NCI-H446 (cell line): ENCODE data around the gene SLC22A23.
"Not testable (repeated sequence)": the region's sequence is repeated elsewhere in the genome, so short reads cannot be mapped to it uniquely, and the experiment has no call there.

Experiments used
- DNase-seq, 2 experiments: peaks; one replicate each; lab custom pipeline; 2025; lab: John Stamatoyannopoulos, UW

SLC22A23 gene

GRCh38 chr6:3244003-3244831 lies 212.6 kb downstream of the SLC22A23 start:
- no peak for DNase-seq

- no peak for DNase-seq
These were observed 214.1 kb downstream of the SLC22A23 start for GRCh38 chr6:3242768-3243167.

GRCh38 chr6:3241745-3242144 lies 215.1 kb downstream of the SLC22A23 start:
- not testable (repeated sequence) for DNase-seq

GRCh38 chr6:3240595-3240994 lies 216.3 kb downstream of the SLC22A23 start:
- DNase-seq, result no peak

GRCh38 chr6:3239110-3239830 lies 217.6 kb downstream of the SLC22A23 start:
- DNase-seq, result no peak

GRCh38 chr6:3237761-3238662 lies 218.8 kb downstream of the SLC22A23 start:
- no peak for DNase-seq

- DNase-seq, result no peak
These were observed 220.8 kb downstream of the SLC22A23 start for GRCh38 chr6:3236005-3236404.

DNA sequence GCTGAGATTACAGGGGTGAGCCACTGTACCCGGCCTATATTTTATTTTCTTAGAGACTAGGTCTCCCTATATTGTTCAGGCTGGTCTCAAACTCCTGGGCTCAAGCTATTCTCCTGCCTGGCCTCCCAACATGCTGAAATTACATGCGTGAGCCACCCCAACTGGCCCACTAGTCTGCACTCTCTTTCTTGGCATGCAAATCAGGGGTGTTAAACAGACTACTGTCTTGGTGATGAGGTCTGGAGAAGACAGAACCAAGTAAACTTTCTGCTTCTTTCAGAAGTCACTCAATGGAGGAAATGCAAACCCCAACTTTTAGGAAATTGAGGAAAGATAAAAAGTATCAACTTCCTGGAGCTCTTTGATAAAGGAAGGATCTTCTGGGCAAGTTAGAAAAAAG lies 221.4 kb downstream of the SLC22A23 start:
- DNase-seq, result no peak

GRCh38 chr6:3233904-3234303 lies 222.9 kb downstream of the SLC22A23 start:
- no peak for DNase-seq

DNA sequence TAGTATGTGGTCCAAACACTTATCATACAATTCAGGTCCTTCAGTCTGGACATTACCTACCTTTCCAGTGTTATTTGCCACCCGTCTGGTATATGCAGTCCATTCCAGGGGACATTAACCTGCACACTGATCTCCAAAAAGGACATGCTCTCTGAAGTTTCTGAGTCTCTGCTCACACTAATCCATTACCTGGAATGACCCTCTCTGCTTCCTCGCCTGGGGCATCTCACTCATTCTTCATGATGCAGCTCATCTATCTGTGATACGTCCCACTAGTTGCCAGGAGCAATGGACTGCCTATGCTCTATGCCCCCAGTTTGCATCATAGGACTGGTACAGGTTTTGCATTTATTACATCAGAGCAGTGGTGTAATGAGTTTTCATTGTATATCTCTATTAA lies 223.5 kb downstream of the SLC22A23 start:
- DNase-seq, result no peak

DNA sequence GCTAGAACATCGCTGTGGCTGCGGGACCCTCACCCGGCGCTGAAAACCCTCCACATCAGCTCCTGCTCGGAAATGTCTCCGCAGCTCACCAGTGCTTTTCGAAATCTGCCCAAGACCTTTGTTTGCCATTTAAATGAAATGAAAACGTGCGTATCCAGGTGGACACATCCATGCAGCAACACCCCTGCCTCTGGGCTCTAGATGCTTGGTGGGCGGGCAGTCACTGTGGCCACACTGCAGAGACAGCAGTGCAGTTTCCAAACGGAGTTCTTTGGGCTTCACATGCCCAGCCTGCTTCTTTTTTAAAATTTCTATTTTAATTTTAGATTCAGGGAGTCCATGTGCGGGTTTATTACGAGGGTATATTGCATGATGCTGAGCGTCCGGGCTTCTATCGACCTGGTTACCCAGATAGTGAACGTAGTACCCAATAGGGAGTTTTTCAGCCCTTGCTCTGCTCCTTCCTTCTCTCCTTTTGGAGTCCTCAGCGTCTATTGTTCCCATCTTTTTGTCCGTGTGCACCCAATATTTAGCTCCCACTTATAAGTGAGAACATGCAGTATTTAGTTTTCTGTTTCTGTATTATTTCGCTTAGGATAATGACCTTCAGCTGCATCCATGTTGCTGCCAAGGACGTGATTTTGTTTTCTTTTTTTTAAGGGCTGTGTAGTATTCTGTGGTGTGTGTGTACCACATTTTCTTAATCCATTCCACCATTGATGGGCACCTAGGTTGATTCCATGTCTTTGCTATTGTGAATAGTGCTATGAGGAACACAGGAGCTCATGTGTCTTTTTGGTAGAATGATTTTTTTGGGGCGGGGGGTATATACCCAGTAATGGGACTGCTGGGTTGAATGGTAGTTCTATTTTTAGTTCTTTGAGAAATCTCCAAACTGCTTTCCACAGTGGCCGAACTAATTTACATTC lies 224.6 kb downstream of the SLC22A23 start:
- peak; percentile 28 to 39 for DNase-seq

DNA sequence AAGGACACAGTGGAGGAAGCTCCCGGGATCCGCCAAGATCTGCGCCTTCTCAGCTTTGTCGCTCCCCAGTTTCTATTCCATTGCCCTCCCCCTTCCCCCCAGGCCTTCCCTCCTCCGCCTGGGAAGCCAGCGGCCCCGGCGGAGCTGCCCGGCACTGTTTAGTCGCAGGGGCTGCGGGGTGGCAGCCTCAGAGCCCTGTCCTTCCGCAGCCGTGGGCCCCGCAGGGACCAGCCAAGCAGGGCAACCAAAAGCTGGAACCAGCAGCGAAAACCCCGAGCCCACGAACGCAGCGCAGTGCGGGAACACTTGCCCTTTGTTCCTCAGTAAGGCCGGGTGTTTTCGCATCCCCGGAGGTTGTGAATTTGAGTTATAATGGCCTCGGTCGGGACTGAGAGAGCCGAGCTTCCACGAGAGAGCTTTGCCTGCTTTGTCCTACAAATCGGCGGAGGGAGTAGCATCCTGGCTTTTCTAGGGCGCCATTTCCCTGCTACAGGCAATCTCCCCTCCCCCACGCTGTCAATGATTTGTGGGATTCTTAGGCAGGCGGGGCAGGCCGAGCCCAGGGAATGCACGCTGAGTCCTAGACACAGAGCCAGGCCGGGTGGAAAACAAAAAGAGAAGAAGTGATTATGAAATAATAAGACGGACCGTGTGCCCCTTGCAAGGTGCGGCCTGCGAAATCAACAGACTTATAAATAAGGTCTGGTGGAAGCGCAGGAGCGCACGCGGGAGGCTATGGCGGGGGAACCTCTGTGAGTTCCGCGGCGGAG lies 225.4 kb downstream of the SLC22A23 start:
- peak; percentile 83 for DNase-seq

- DNase-seq, result peak; percentile 68 to 75
These were observed 226.0 kb downstream of the SLC22A23 start for GRCh38 chr6:3230900-3231246.

GRCh38 chr6:3230256-3230882 lies 226.5 kb downstream of the SLC22A23 start:
- no peak for DNase-seq

- peak; percentile 18 to 69 for DNase-seq
These were observed 227.2 kb downstream of the SLC22A23 start for GRCh38 chr6:3229566-3230178.

DNA sequence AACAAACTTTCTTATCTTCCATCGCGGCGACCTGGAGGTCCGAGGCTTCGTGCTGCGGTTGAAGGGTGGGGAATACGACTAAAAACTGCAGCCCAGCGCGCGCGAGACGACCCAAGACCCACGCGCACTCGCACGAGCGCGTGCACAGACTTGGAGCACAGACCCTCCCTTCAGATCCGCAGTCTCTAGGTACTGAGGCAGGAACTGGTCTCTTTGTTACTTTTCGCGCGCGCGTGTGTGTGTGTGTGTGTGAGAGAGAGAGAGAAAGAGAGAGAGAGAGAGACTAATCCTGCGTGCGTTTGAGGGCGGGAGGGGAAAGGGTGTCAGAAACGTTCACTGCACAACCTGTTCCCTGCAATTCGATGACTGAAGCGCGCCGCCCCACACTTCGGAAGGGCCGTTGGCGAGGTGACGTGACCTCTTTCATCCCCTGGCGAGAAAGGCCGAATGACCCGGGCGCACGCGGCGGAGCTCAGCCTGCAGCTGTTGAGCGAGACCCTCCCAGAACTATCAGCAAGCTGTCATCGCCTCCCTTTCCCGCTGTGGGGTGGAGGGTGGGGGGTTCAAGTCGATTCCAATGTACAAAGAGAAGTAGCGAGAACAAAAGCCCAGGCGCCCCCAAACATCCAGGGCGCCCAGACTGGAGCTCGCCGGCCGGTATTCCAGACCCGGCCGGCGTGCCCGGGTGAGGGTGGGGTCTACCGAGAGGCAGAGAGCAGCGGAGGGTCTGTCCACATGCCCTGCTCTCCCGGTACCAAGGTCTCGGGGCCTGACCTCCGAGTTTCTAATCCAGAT lies 227.9 kb downstream of the SLC22A23 start:
- DNase-seq, result peak; percentile 51 to 54

GRCh38 chr6:3228046-3228671 lies 228.7 kb downstream of the SLC22A23 start:
- DNase-seq, result peak; percentile 36 to 71

- peak; percentile 88 to 96 for DNase-seq
These were observed 229.3 kb downstream of the SLC22A23 start, which contains the start of gene TUBB2B for GRCh38 chr6:3227363-3228045. TUBB2B (minus strand) TSS chr6:3227653; CDS start chr6:3227543, 110 bp downstream.
